ENCODE results near the gene CIRBP. TPM values are rescaled to one million over a fixed set of nuclear protein-coding genes. Genes with fewer than 3 reads are reported as not detected.
A peak's percentile ranks its signal among the peaks of the same experiment; 100 is the strongest.

CIRBP gene
- total and polyA plus RNA-seq, 9 of the 15 experiments (the other 6 are each of a cell fraction or from before 2014, with no cell fraction given) = 20.5 to 327 (median 176) TPM

DNA sequence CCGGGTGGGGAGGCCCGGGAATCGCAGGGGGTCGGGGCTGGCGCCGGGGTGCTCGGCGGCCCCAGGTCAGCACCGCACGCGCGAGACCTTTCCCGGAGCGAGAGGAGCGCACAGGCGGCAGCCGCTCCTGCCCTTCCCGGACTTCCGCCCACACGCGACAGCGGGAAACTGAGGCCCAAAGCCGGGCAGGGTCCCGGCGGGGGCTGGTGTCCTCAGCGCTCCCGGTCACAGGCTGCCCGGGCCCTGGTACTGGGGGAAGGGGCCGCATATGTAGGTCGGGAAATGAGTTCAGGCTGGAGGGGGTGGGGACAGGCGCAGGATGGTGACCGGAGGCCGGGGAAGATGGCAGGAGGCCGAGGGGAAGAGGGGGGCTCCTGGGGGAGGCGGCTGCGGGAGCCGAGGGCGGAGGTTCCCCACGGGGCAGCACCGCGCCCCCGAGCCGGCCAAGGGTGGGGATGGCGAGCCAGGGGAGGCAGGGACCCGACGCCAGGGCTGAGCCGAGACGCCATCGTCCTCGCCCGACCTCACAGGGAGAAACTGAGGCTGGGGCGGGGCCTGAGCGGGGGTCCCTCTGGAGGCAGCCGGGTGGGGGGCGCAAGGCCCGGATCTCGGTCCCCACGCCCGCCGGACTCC, 32.0 kb upstream of the CIRBP start (continued):
- no peak for TF ChIP-seq SMARCA5 (IDR thresholded peaks at IDR 0.05)
- TF ChIP-seq PURB (CRISPR knock-in tag; IDR thresholded peaks at IDR 0.05; ENCODE audit: low read depth) = no peak
- no peak for TF ChIP-seq FOXA3 (CRISPR knock-in tag; conservative IDR thresholded peaks at IDR 0.05 in 1 of 2, IDR thresholded peaks at IDR 0.05 in 1 of 2)
- TF ChIP-seq ZNF133 (CRISPR knock-in tag; IDR thresholded peaks at IDR 0.05) = no peak
- TF ChIP-seq POLR2A (conservative IDR thresholded peaks at IDR 0.05) = no peak
- TF ChIP-seq PCBP1 (IDR thresholded peaks at IDR 0.05; ENCODE audit: low read depth, low read length, poor library complexity, severe bottlenecking) = peak; percentile 51
- TF ChIP-seq KLF13 (tag; IDR thresholded peaks at IDR 0.05; ENCODE audit: borderline replicate concordance, low read depth) = no peak
- TF ChIP-seq, protein P1, sequence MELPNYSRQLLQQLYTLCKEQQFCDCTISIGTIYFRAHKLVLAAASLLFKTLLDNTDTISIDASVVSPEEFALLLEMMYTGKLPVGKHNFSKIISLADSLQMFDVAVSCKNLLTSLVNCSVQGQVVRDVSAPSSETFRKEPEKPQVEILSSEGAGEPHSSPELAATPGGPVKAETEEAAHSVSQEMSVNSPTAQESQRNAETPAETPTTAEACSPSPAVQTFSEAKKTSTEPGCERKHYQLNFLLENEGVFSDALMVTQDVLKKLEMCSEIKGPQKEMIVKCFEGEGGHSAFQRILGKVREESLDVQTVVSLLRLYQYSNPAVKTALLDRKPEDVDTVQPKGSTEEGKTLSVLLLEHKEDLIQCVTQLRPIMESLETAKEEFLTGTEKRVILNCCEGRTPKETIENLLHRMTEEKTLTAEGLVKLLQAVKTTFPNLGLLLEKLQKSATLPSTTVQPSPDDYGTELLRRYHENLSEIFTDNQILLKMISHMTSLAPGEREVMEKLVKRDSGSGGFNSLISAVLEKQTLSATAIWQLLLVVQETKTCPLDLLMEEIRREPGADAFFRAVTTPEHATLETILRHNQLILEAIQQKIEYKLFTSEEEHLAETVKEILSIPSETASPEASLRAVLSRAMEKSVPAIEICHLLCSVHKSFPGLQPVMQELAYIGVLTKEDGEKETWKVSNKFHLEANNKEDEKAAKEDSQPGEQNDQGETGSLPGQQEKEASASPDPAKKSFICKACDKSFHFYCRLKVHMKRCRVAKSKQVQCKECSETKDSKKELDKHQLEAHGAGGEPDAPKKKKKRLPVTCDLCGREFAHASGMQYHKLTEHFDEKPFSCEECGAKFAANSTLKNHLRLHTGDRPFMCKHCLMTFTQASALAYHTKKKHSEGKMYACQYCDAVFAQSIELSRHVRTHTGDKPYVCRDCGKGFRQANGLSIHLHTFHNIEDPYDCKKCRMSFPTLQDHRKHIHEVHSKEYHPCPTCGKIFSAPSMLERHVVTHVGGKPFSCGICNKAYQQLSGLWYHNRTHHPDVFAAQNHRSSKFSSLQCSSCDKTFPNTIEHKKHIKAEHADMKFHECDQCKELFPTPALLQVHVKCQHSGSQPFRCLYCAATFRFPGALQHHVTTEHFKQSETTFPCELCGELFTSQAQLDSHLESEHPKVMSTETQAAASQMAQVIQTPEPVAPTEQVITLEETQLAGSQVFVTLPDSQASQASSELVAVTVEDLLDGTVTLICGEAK (IDR thresholded peaks at IDR 0.05) = 0 out of 2 replicates have a peak, but pooled peaks have one; percentile 26
- TF ChIP-seq, protein P1 (CRISPR knock-in tag; IDR thresholded peaks at IDR 0.05) = no peak
- TF ChIP-seq, protein P2, sequence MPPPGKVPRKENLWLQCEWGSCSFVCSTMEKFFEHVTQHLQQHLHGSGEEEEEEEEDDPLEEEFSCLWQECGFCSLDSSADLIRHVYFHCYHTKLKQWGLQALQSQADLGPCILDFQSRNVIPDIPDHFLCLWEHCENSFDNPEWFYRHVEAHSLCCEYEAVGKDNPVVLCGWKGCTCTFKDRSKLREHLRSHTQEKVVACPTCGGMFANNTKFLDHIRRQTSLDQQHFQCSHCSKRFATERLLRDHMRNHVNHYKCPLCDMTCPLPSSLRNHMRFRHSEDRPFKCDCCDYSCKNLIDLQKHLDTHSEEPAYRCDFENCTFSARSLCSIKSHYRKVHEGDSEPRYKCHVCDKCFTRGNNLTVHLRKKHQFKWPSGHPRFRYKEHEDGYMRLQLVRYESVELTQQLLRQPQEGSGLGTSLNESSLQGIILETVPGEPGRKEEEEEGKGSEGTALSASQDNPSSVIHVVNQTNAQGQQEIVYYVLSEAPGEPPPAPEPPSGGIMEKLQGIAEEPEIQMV (tag; conservative IDR thresholded peaks at IDR 0.05; ENCODE audit: low read depth) = no peak
- no peak for TF ChIP-seq STAT5A (IDR thresholded peaks at IDR 0.05; ENCODE audit: borderline replicate concordance, low read length)
- TF ChIP-seq, protein P3, sequence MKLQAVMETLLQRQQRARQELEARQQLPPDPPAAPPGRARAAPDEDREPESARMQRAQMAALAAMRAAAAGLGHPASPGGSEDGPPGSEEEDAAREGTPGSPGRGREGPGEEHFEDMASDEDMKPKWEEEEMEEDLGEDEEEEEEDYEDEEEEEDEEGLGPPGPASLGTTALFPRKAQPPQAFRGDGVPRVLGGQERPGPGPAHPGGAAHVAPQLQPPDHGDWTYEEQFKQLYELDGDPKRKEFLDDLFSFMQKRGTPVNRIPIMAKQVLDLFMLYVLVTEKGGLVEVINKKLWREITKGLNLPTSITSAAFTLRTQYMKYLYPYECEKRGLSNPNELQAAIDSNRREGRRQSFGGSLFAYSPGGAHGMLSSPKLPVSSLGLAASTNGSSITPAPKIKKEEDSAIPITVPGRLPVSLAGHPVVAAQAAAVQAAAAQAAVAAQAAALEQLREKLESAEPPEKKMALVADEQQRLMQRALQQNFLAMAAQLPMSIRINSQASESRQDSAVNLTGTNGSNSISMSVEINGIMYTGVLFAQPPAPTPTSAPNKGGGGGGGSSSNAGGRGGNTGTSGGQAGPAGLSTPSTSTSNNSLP (IDR thresholded peaks at IDR 0.05; ENCODE audit: borderline replicate concordance, low read depth, low read length) = no peak
- no peak for TF ChIP-seq HMGN3 (IDR thresholded peaks at IDR 0.05; ENCODE audit: borderline replicate concordance, extremely low read depth, insufficient read length, low read depth, low read length)
- no peak for TF ChIP-seq POLR2H (tag; IDR thresholded peaks at IDR 0.05; ENCODE audit: low read depth)
- TF ChIP-seq SMC3 (conservative IDR thresholded peaks at IDR 0.05; ENCODE audit: insufficient read depth, low read depth, low read length) = no peak
- TF ChIP-seq BCOR (IDR thresholded peaks at IDR 0.05) = 0 out of 2 replicates have a peak, but pooled peaks have one; percentile 19

Measured in K562 (cell line).